DOHH2 (cell line): ENCODE measurements around the gene UPF3A.

ENCODE experiments used
- CTCF ChIP-seq: fragments of 200-600 bp; sonication (generic); IDR thresholded peaks from one replicate; pipeline ENCODE4 v1.5.1; 2014; ENCODE audit warnings: antibody characterized with exemption, mild to moderate bottlenecking, low read depth, low read length; ENCODE audit not compliant: poor library complexity, severe bottlenecking
- EZH2phosphoT487 ChIP-seq: fragments of 200-600 bp; sonication (generic); IDR thresholded peaks from 2 replicates; pipeline ENCODE4 v1.6.1; 2017; ENCODE audit warnings: borderline replicate concordance, mild to moderate bottlenecking, antibody characterized with exemption, low read length, moderate library complexity, mixed read lengths

GRCh38 chr13:114311908-114312307 lies 30.5 kb downstream of the UPF3A start:
- TF ChIP-seq CTCF (no peak), EZH2phosphoT487 (no peak)
